NT2/D1 (cell line): ENCODE data around the gene SCRN2.
A peak's percentile ranks its signal among the peaks of the same experiment; 100 is the strongest.

Experiments used
- DNase-seq: peaks from one replicate; pipeline ENCODE4 v3.0.0-alpha.2; 2011; ENCODE audit warnings: low read depth, low spot score
- H3K27me3 ChIP-seq: 2 replicates; pipeline ENCODE4 v1.6.0; 2011; ENCODE audit warnings: mild to moderate bottlenecking; ENCODE audit not compliant: insufficient read length, insufficient read depth
- H3K36me3 ChIP-seq: 2 replicates; pipeline ENCODE4 v1.6.1; 2011; ENCODE audit warnings: mild to moderate bottlenecking, low read length, mixed read lengths; ENCODE audit not compliant: insufficient read depth, insufficient read length
- H3K4me1 ChIP-seq: 2 replicates; pipeline ENCODE4 v1.5.1; 2011; ENCODE audit not compliant: insufficient read depth, insufficient read length
- H3K4me3 ChIP-seq: 2 replicates; pipeline ENCODE4 v1.5.1; 2011; ENCODE audit warnings: low read depth; ENCODE audit not compliant: insufficient read length
- H3K9ac ChIP-seq: 2 replicates; pipeline ENCODE4 v1.6.0; 2011; ENCODE audit warnings: low read depth; ENCODE audit not compliant: insufficient read length
- H3K9me3 ChIP-seq: 2 replicates; pipeline ENCODE4 v1.5.1; 2011; ENCODE audit warnings: mild to moderate bottlenecking, low read length; ENCODE audit not compliant: insufficient read depth
- SUZ12 ChIP-seq: IDR thresholded peaks from 2 replicates; pipeline ENCODE4 v1.6.1; 2011; ENCODE audit not compliant: insufficient read length, insufficient read depth; ENCODE audit errors: extremely low read depth
- YY1 ChIP-seq: IDR thresholded peaks from 2 replicates; pipeline ENCODE4 v1.6.1; 2011; ENCODE audit not compliant: insufficient read length, insufficient read depth
- ZNF274 ChIP-seq: IDR thresholded peaks from 2 replicates; pipeline ENCODE4 v1.6.1; 2011; ENCODE audit warnings: mild to moderate bottlenecking, low read depth, low read length

Gene SCRN2

GRCh38 chr17:47797797-47798196 is 43.3 kb downstream of the SCRN2 start:
- H3K27me3 ChIP-seq = peaks cover 30% of the 10 kb centered on the region
- no peaks in the 10 kb centered on the region for H3K9me3 ChIP-seq
- H3K4me1 ChIP-seq = no peaks in the 10 kb centered on the region
- H3K9ac ChIP-seq = no peak overlapping the region
- DNase-seq = no peak
- no peak for TF ChIP-seq YY1
- no peak for TF ChIP-seq ZNF274
- no peak for TF ChIP-seq SUZ12
- no peak overlapping the region for H3K4me3 ChIP-seq
- H3K36me3 ChIP-seq = no peaks in the 10 kb centered on the region

GRCh38 chr17:47792979-47793378 is 48.1 kb downstream of the SCRN2 start:
- no peak for DNase-seq
- TF ChIP-seq ZNF274 (no peak), YY1 (no peak), SUZ12 (no peak)
- H3K4me1 ChIP-seq = no peaks in the 10 kb centered on the region
- no peaks in the 10 kb centered on the region for H3K36me3 ChIP-seq
- H3K9ac ChIP-seq = no peak overlapping the region
- H3K4me3 ChIP-seq = no peak overlapping the region
- no peaks in the 10 kb centered on the region for H3K9me3 ChIP-seq
- peaks cover 71% of the 10 kb centered on the region for H3K27me3 ChIP-seq

GRCh38 chr17:47792457-47792856 is 48.6 kb downstream of the SCRN2 start:
- Histone ChIP-seq H3K9ac (no peak overlapping the region), H3K36me3 (no peaks in the 10 kb centered on the region), H3K27me3 (peaks cover 71% of the 10 kb centered on the region), H3K4me3 (no peak overlapping the region), H3K9me3 (no peaks in the 10 kb centered on the region), H3K4me1 (no peaks in the 10 kb centered on the region)
- no peak for TF ChIP-seq SUZ12
- TF ChIP-seq YY1 = no peak
- TF ChIP-seq ZNF274 = no peak
- DNase-seq = no peak

- TF ChIP-seq YY1 = no peak
- TF ChIP-seq ZNF274 = no peak
- TF ChIP-seq SUZ12 = no peak
- Histone ChIP-seq H3K4me3 (no peak overlapping the region), H3K9ac (no peak overlapping the region), H3K27me3 (peaks cover 71% of the 10 kb centered on the region), H3K9me3 (no peaks in the 10 kb centered on the region), H3K4me1 (no peaks in the 10 kb centered on the region), H3K36me3 (no peaks in the 10 kb centered on the region)
- DNase-seq = no peak
These were observed 50.0 kb downstream of the SCRN2 start for GRCh38 chr17:47791025-47791424.

- H3K27me3 ChIP-seq = peaks cover 61% of the 10 kb centered on the region
- TF ChIP-seq SUZ12 (peak; percentile 66), YY1 (no peak)
- no peaks in the 10 kb centered on the region for H3K4me1 ChIP-seq
- no peaks in the 10 kb centered on the region for H3K36me3 ChIP-seq
- DNase-seq = no peak
- H3K9ac ChIP-seq = peak overlapping the region; percentile 76
- H3K9me3 ChIP-seq = no peaks in the 10 kb centered on the region
- H3K4me3 ChIP-seq = peak overlapping the region; percentile 59
These were observed 51.2 kb downstream of the SCRN2 start for GRCh38 chr17:47789611-47790561.
